Measurements from ENCODE around the gene PURA.

The PURA gene

DNA sequence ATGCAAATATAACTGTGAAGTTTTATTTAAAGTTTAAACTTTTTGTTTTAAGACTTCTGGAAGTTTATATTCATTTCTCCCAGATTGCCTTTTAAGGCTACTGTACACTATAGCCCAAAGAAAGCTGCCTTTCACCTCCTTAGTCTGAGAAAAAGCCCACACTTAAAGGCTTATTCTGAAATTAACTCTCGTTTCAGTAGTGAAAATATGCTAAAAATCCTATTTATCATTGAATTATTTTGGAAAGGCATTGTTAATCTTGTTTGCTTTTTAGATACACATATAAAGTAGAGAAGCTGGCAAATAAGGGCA lies 3.3 kb upstream of the PURA start:
- DNase-seq, result no peak

DNA sequence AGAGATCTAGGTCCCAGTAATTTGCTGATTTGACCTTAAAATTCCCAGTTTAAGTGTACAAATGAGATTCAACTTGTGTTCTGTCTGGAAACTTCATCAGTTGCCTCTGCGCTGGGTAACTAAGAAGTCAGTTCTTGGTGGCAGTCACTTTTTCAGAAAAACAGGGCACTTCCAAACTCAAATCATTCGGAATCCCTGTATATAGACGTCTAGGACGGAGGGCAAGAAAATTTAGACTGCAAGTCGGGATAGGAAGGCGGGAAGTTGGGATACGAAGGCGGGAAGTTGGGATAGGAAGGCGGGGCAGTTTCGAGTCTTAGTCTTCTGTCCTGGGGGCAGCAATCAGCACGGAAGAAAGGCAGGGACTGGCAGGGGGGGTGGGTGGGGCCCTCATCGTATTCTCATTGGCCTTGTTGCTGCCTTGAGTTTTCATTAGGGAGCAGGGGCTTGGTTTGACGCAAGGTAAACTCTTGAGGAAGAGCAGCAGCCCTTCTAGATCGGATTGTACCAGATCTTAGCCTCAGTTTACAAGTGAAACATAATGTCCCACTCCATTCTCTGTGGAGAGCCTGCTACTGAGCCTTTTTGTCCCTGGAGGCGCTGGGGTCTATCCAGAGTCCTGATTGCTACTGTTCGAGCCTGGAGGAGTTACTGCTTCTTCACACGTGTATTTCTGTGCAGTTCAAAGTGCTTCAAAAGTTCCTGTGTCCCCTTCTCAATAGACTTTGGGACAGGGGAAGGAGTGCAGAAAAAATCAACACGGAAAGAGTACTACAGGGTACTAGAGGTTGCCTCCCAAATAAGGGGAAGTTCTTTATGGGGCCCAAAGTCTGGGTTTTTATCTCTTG lies 2.7 kb upstream of the PURA start:
- no peak for DNase-seq

DNA sequence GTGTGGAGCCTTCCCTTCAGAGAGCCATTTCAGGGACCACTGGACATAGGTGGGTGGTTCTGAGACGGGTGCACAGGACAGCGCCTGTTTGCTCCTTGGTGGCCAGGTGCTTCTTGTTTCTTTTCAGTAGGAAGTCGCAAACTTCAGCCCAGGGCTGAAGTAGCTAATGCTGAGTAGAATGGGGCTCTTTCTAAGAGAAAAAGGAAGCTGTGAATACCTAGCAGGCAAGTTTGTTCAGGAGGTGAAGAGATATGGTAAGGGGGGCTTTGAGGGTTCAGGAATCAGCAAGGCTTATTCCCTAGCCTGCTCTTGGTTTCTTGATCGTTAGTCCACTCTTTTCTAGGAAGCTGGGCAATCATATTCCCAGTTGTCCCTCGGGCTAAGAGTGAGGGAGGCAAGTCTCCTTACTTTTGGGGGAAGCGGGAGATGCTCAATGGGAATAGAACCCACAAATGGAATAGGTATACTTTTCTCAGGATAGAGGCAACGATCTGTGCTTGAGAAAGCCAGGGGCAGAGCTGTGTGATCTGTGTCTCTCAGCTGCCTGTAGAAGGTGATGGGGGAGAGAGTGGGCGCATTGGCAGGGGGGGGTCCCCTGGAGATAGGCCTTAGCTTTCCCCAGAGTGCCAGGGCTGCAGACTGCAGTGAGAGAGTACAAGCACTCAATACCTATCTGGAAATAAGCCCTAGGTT lies 1.9 kb upstream of the PURA start:
- no peak for DNase-seq

GRCh38 chr5:140112685-140113179 lies 1.2 kb upstream of the PURA start:
- DNase-seq, result no peak

GRCh38 chr5:140113180-140113698 lies 670 bp upstream of the PURA start:
- no peak for DNase-seq

DNA sequence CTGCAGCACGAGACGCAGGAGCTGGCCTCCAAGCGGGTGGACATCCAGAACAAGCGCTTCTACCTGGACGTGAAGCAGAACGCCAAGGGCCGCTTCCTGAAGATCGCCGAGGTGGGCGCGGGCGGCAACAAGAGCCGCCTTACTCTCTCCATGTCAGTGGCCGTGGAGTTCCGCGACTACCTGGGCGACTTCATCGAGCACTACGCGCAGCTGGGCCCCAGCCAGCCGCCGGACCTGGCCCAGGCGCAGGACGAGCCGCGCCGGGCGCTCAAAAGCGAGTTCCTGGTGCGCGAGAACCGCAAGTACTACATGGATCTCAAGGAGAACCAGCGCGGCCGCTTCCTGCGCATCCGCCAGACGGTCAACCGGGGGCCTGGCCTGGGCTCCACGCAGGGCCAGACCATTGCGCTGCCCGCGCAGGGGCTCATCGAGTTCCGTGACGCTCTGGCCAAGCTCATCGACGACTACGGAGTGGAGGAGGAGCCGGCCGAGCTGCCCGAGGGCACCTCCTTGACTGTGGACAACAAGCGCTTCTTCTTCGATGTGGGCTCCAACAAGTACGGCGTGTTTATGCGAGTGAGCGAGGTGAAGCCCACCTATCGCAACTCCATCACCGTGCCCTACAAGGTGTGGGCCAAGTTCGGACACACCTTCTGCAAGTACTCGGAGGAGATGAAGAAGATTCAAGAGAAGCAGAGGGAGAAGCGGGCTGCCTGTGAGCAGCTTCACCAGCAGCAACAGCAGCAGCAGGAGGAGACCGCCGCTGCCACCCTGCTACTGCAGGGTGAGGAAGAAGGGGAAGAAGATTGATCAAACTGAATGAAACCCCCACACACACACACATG lies 654 bp downstream of the PURA start:
- no peak for DNase-seq

DNA sequence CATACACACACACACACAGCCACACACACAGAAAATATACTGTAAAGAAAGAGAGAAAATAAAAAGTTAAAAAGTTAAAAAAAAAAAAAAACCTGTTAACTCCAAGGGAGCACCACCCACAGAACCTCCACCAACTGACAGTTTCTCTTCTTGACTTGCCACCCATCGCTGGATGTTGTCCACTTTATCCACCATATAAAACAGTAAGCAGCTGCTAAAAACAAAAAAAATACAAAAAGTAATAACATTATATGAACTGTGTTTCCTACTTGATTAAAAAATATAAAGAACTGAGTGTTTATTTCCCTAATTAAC lies 1.2 kb downstream of the PURA start:
- no peak for DNase-seq

DNA sequence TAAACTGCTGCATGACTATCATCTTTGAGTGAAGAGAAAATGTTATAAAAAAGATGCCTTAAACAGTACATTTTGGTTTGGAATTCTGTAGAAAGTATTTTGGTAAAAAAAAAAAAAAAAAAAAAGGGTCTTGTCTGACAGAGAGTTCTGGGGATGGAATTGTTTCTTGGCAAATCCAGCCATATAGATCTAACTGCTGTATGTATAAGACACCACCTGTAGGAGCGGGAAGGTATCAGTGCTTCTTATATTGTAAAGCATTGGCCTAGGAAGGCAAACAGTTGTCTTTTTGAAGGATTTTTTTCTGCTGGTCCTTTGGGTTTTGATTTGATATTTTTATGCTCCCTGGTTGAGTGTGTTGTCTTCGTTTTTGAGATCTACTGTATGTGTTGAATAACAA lies 2.8 kb downstream of the PURA start:
- no peak for DNase-seq

GRCh38 chr5:140117523-140117922 lies 3.6 kb downstream of the PURA start:
- DNase-seq, result no peak

- DNase-seq, result no peak
Observed at GRCh38 chr5:140118302-140118936, 4.5 kb downstream of the PURA start.

DNA sequence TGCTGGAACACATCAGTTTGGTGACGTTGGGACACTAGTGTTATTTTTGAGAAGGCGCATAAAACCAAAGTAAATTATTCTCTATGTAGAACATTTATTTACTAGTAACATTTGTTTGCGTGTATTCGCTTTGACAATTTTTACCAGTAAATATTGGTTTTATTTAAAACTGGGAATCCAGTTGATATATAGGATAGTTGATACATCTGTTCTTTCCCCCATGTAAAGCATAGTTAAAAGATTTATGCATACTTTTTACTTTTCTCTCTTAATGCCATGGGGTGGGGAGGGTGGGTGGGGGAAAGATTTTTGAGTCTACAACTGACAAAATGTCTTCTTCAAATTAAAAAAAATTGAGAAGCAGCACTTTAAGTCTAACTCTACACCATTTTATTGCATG lies 11.7 kb downstream of the PURA start, which contains the start of gene IGIP:
IGIP (plus strand) TSS at position 301 of the 400 bp plus-strand sequence. CDS start 2,540 bp downstream, outside the sequence.
- DNase-seq, result no peak

GRCh38 chr5:140126315-140127012 lies 12.6 kb downstream of the PURA start:
- DNase-seq, result no peak

DNA sequence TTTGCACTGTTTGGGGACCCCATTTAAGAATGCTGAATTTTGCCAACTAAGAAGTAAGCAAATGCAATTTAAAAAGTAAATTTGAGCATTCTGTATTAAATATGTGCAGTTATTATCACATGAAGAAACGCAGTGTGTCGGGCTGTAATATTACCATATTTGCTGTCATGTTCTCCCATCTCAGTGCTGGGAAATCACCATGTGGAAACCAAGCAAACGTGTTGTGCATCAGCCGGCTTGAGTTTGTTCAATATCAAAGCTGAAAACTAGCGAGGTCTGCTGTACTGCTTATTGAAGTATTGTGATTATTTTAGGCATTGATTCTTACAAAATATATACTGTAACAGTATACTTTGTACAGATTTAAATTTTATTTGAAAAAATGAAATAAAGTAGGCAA lies 14.5 kb downstream of the PURA start:
- DNase-seq, result no peak

- no peak for DNase-seq
Observed at GRCh38 chr5:140130949-140131733, 17.2 kb downstream of the PURA start.

- no peak for DNase-seq
Observed at GRCh38 chr5:140131967-140132409, 18.1 kb downstream of the PURA start.

DNA sequence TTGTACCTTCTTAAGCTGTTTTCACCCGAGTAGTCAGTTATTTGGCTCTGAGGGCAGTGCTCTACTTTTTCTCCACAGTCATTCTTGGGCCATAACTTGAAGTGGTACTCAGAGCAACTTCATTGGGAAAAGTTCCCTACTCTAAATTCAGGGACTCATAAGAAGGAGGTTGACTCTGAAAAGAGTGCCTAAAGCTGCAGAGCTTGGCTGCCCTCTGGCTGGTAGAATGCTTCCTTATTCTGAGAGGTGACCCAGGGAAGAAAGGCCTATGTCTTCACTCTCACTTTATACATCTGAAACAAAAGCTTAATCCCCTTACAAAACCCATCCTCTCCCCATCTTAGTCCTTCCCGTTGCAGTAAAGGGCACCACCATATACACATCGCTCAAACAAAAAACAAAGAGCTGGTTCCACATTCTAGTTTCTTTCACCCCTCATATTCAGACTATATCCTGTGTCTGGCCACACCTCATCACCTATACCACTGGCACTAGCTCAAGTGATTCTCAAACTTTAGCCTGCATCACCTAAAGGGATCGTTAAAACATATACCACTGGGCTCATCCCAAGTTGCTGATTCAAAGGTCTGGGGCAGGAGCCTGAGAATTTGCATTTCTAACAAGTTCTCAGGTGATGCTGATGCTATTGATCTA lies 19.7 kb downstream of the PURA start:
- no peak for DNase-seq

DNA sequence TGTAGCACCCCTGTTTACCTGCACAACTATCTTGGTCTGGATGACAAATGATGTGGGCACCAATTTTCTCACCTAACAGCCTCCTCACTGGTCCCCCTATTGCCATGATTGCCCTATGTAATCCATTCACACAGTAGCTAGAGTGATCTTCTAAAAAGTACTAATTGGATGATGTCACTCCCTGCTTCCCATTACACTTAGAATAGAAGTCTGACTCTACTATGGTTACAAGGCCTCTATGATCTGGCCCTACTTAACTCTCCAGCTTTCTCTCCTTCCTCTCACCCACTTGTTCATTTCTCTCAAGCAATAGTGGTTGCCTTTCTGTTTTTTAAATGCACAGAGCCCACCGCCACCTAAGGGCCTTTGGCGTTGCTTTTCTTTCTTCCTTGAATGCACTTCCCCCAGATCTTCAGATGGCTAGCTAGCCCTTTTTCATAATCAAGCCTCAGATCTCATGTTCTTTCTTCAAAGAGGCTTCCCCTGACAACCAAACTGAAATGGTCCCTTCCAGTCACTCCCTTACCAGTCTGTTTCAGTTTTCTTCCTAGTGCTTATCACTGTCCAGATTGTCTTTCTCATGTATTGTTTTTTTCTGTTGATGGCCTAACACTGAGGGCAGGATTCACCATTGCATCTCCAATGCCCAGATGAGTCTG lies 20.5 kb downstream of the PURA start:
- no peak for DNase-seq

GRCh38 chr5:140135127-140135526 lies 21.2 kb downstream of the PURA start:
- DNase-seq, result no peak

DNA sequence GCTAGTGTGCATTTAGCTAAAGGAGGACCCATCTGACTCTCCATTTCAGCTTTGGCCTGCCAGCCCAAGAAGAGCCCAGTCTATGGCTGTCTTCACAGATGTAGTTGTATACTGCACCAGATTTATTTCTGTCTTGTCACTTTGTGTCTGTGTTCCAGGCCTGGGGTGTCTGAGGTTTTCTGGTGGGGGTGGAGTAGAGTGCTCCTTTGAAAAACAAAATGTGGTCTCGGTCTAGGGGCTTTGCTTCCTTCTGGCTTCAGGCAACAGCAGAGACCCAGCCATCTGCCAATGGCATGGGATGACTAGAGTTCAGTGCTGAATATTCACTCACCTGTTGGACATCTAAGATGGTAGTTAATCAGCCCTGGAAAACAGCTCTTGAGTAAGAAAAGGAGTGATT lies 22.7 kb downstream of the PURA start:
- no peak for DNase-seq

GRCh38 chr5:140140435-140140834 lies 26.5 kb downstream of the PURA start:
- no peak for DNase-seq
